ENCODE results near the gene CHMP2B. TPM values are rescaled to one million over a fixed set of nuclear protein-coding genes. Genes with fewer than 3 reads are reported as not detected.
"Not testable (repeated sequence)": the region's sequence is repeated elsewhere in the genome, so short reads cannot be mapped to it uniquely, and the experiment has no call there.

CHMP2B gene
- total and polyA plus RNA-seq, 7 donors: 33.2 to 106 (median 44.3) TPM

- H3K9me3 ChIP-seq: no peaks in the 10 kb centered on the region
- H3K4me1 ChIP-seq: peaks cover 0 to 22% (median 15%) of the 10 kb centered on the region in 4 donors
- no peak overlapping the region for H3K27ac ChIP-seq
- 93 to 98% methylated on average over 1 of the region's 1 CpG for WGBS, 2 donors
- no peak overlapping the region for H3K4me3 ChIP-seq
- no peak for TF ChIP-seq POLR2A (IDR thresholded peaks at IDR 0.05)
- TF ChIP-seq EP300 (IDR thresholded peaks at IDR 0.05): no peak
- TF ChIP-seq CTCF (IDR thresholded peaks at IDR 0.05): no peak
- TF ChIP-seq POLR2AphosphoS5 (IDR thresholded peaks at IDR 0.05): no peak
- intact Hi-C loops (cut with DNase I): no loop called here
- no peaks in the 10 kb centered on the region for H3K27me3 ChIP-seq
- no peak for DNase-seq
- H3K36me3 ChIP-seq: peaks cover 0 to 6% (median 0%) of the 10 kb centered on the region in 4 donors
Measured at GRCh38 chr3:87233805-87234204, 6.7 kb downstream of the CHMP2B start.

GRCh38 chr3:87236093-87236492 lies 9.0 kb downstream of the CHMP2B start:
- no peak for TF ChIP-seq POLR2A (IDR thresholded peaks at IDR 0.05)
- no peak for TF ChIP-seq EP300 (IDR thresholded peaks at IDR 0.05)
- no peak for TF ChIP-seq POLR2AphosphoS5 (IDR thresholded peaks at IDR 0.05)
- no peak for TF ChIP-seq CTCF (IDR thresholded peaks at IDR 0.05)
- WGBS, 2 donors: 98 to 100% methylated on average over 1 of the region's 1 CpG
- no peak overlapping the region for H3K4me3 ChIP-seq
- no peaks in the 10 kb centered on the region for H3K27me3 ChIP-seq
- H3K9me3 ChIP-seq: no peaks in the 10 kb centered on the region
- H3K4me1 ChIP-seq: peaks cover 0 to 6% (median 0%) of the 10 kb centered on the region in 4 donors
- no peak overlapping the region for H3K27ac ChIP-seq
- intact Hi-C loops (cut with DNase I): no loop called here
- DNase-seq: no peak
- peaks cover 0 to 10% (median 0%) of the 10 kb centered on the region in 4 donors for H3K36me3 ChIP-seq

- TF ChIP-seq POLR2AphosphoS5 (IDR thresholded peaks at IDR 0.05): no peak
- Histone ChIP-seq H3K27me3 (no peaks in the 10 kb centered on the region), H3K4me3 (no peak overlapping the region), H3K9me3 (no peaks in the 10 kb centered on the region), H3K36me3 (peaks cover 0 to 43% (median 6%) of the 10 kb centered on the region in 4 donors), H3K4me1 (peaks cover 0 to 14% (median 6%) of the 10 kb centered on the region in 4 donors), H3K27ac (no peak overlapping the region)
- intact Hi-C loops (cut with DNase I): no loop called here
- no peak for DNase-seq
- 71 to 82% methylated on average over 3 of the region's 3 CpGs for WGBS, 2 donors
Measured at GRCh38 chr3:87246662-87247429, 19.7 kb downstream of the CHMP2B start.

GRCh38 chr3:87247430-87247773 lies 20.3 kb downstream of the CHMP2B start:
- Histone ChIP-seq H3K36me3 (peaks cover 0 to 43% (median 6%) of the 10 kb centered on the region in 4 donors), H3K4me3 (no peak overlapping the region), H3K27ac (no peak overlapping the region), H3K4me1 (peaks cover 0 to 14% (median 6%) of the 10 kb centered on the region in 4 donors), H3K9me3 (no peaks in the 10 kb centered on the region), H3K27me3 (no peaks in the 10 kb centered on the region)
- no peak for TF ChIP-seq POLR2A (IDR thresholded peaks at IDR 0.05)
- no peak for TF ChIP-seq CTCF (IDR thresholded peaks at IDR 0.05)
- TF ChIP-seq EP300 (IDR thresholded peaks at IDR 0.05): no peak
- no peak for TF ChIP-seq POLR2AphosphoS5 (IDR thresholded peaks at IDR 0.05)
- DNase-seq: no peak
- intact Hi-C loops (cut with DNase I): no loop called here
- 39 to 73% methylated on average over 1 of the region's 1 CpG for WGBS, 2 donors

- Histone ChIP-seq H3K4me1 (peaks cover 0 to 14% (median 7%) of the 10 kb centered on the region in 4 donors), H3K36me3 (peaks cover 0 to 46% (median 6%) of the 10 kb centered on the region in 4 donors)
- H3K9me3 ChIP-seq; H3K27me3 ChIP-seq; H3K27ac ChIP-seq; intact Hi-C loops (cut with DNase I); H3K4me3 ChIP-seq; DNase-seq: not testable (repeated sequence)
- 93 to 95% methylated on average over 6 of the region's 6 CpGs for WGBS, 2 donors
Measured at GRCh38 chr3:87248231-87248630, 21.1 kb downstream of the CHMP2B start.

Measured in sigmoid colon (tissue), 7 donors.